Lower lobe of right lung (tissue), 2 donors: ENCODE results near the gene NRG2. TPM values are rescaled to one million over a fixed set of nuclear protein-coding genes. Genes with fewer than 3 reads are reported as not detected.

Experiments used
- ATAC-seq, 2 donors: fragments of 200-7000 bp; cut with Tn5 transposase; one replicate each; pipeline ENCODE4 v1.9.1; 2020 to 2022; ENCODE audit warnings: mild to moderate bottlenecking in 2 of 2, moderate library complexity in 2 of 2
- DNase-seq: peaks from one replicate; pipeline ENCODE4 v3.0.0-alpha.2; 2020
- H3K27ac ChIP-seq: fragments of 200-600 bp; one replicate; pipeline ENCODE4 v1.8.0; 2022
- H3K27me3 ChIP-seq: fragments of 200-600 bp; one replicate; pipeline ENCODE4 v1.8.0; 2022; ENCODE audit warnings: low read depth
- H3K36me3 ChIP-seq: fragments of 200-600 bp; one replicate; pipeline ENCODE4 v1.8.0; 2022; ENCODE audit warnings: mild to moderate bottlenecking
- H3K4me1 ChIP-seq: fragments of 200-600 bp; one replicate; pipeline ENCODE4 v1.8.0; 2022
- H3K4me3 ChIP-seq: fragments of 200-600 bp; one replicate; pipeline ENCODE4 v1.8.0; 2022; ENCODE audit warnings: mild to moderate bottlenecking
- H3K9me3 ChIP-seq: fragments of 200-600 bp; one replicate; pipeline ENCODE4 v1.8.0; 2022
- CTCF ChIP-seq: fragments of 200-600 bp; IDR thresholded peaks from one replicate; pipeline ENCODE4 v1.8.0; 2022; ENCODE audit warnings: antibody characterized with exemption, mild to moderate bottlenecking
- intact Hi-C: fragments of 100-400 bp; cut with DNase I; formaldehyde crosslinking; loops from one replicate; pipeline ENCODE4 v1.11.0; 2022
- total RNA-seq: library from RNA; stranded (reverse); fragmentation: NEBNext Ultra II Directional; extraction: Animal tissue kit (Norgen Biotek cat#: 25700); gene quantifications from one replicate; pipeline ENCODE4 v1.2.1, GENCODE V29; 2021
- donor health status: DM: no; HTN: yes; CAD: no; lungs with severe emphysema.

Gene NRG2
- total RNA-seq, 1 donor from 2014 or later, result 1.6 TPM

- Histone ChIP-seq H3K9me3 (no peaks in the 10 kb centered on the region), H3K36me3 (no peaks in the 10 kb centered on the region), H3K27ac (no peak overlapping the region), H3K27me3 (no peaks in the 10 kb centered on the region), H3K4me1 (peaks cover 8% of the 10 kb centered on the region), H3K4me3 (no peak overlapping the region)
- DNase-seq (no peak), ATAC-seq (no peak)
- TF ChIP-seq CTCF, result no peak
- intact Hi-C loops, result no loop called here
These were observed 160.0 kb downstream of the NRG2 start for GRCh38 chr5:139882961-139883539.

DNA sequence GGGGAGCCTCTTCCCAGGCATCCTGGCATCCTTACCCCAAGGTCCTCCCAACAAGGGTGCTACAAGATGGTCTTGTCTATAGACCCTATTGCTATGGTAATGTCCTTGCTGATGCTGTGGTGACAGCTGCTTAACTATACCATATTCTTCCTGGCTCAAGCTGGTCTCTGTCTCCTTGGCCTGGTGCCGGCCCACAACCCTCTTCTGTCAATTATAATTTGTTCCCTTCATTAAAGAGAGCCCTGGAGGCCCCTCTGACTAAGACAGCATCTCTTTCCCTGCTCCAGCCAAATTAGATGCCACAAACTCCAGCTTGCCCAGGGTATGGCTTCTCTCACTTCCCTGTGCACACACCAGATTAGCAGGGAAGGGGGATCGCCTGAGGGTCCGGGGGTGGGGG is 160.8 kb downstream of the NRG2 start:
- Histone ChIP-seq H3K36me3 (no peaks in the 10 kb centered on the region), H3K27me3 (no peaks in the 10 kb centered on the region), H3K4me1 (peaks cover 8% of the 10 kb centered on the region), H3K9me3 (no peaks in the 10 kb centered on the region), H3K27ac (no peak overlapping the region), H3K4me3 (no peak overlapping the region)
- ATAC-seq, result no peak
- DNase-seq, result no peak
- TF ChIP-seq CTCF, result no peak
- intact Hi-C loops, result no loop called here

DNA sequence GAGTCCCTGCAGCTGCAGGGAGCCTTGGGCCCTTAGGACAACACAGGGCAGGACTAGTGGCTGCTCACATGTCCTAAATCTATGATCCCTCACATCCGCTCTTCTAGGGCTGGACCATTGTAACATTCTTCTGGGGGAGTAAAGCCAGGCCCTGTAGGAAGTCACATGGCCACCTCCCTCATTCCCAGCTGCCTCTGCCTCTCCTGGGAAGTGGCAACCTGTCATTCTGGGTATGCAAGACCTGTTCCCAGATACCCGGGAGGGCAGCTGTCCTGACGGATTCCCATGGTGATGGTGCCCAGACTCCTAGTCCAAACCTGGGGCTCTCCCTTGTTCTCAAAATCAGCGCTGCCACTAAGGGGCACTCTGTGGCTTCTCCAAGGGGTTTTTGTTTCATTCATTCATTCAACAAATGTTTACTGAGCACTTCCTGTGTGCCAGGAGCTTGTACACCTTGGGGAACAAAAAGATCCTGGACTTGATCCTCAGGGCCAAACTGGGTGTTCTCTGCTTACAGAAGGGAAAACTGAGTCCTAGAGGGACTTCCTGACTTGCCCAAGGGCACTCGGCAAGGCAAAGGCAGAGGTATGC is 161.9 kb downstream of the NRG2 start:
- peak overlapping the region; percentile 3 for H3K4me3 ChIP-seq
- no peak for DNase-seq
- no peaks in the 10 kb centered on the region for H3K9me3 ChIP-seq
- peaks cover 8% of the 10 kb centered on the region for H3K4me1 ChIP-seq
- no peaks in the 10 kb centered on the region for H3K36me3 ChIP-seq
- H3K27ac ChIP-seq, result no peak overlapping the region
- no peak for TF ChIP-seq CTCF
- intact Hi-C loops, result no loop called here
- ATAC-seq, result no peak
- no peaks in the 10 kb centered on the region for H3K27me3 ChIP-seq

- Histone ChIP-seq H3K27me3 (no peaks in the 10 kb centered on the region), H3K4me3 (peak overlapping the region; percentile 3), H3K27ac (no peak overlapping the region), H3K9me3 (no peaks in the 10 kb centered on the region), H3K36me3 (no peaks in the 10 kb centered on the region), H3K4me1 (peaks cover 8% of the 10 kb centered on the region)
- no peak for TF ChIP-seq CTCF
- DNase-seq, result no peak
- intact Hi-C loops, result no loop called here
- ATAC-seq, result no peak
These were observed 162.5 kb downstream of the NRG2 start for GRCh38 chr5:139880416-139881142.

DNA sequence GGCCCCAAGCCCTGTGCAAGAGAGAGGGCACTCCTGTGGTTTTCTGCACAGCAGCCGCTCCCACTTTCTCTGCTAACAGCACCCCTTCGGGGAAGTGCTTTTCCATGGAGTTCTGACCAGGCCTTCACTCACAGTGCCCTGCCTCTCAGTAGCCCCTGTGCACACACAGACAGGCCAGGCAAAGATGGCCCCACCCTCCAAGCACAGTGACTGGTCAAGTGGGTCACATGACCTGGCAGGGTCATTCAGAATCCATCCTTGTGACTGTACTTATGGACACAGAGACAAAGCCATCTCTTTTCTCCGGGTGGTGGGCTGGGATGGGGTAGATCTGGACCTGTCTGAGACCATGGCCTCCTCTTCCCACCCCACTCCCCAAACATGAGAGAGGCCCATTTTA is 165.0 kb downstream of the NRG2 start:
- DNase-seq (no peak), ATAC-seq (peak in 1 of 2 donors; percentile 24)
- Histone ChIP-seq H3K36me3 (no peaks in the 10 kb centered on the region), H3K27ac (no peak overlapping the region), H3K4me3 (no peak overlapping the region), H3K9me3 (no peaks in the 10 kb centered on the region), H3K4me1 (peaks cover 8% of the 10 kb centered on the region), H3K27me3 (no peaks in the 10 kb centered on the region)
- TF ChIP-seq CTCF, result no peak
- intact Hi-C loops, result no loop called here
